Medulla oblongata (tissue), 1 donor: ENCODE measurements around the gene WNT3A.

ENCODE experiments used
- DNase-seq: peaks from one replicate; pipeline ENCODE4 v3.0.0-alpha.2; 2015; ENCODE audit errors: extremely low spot score

The WNT3A gene

GRCh38 chr1:228084325-228084724 is 77.5 kb downstream of the WNT3A start:
- peak; percentile 57 for DNase-seq

DNA sequence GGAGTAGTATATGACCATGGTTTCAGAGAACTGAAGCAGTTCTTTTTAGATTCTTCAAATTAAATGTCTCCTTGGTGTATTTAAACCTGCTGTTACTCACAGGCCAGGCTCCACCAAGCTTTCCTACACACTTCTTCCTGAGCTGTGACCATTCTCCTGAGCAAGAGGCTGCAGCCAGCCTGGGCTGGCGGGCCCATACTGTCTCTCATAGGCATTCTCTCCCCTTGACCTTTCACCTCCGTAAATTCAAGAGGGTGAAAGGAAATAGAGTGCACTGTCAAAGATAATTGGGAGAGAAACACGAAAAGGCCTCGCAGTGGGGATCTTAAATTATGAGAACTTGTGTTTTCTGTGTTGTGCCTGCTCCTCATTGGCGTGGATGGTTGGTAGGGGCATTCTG is 78.0 kb downstream of the WNT3A start:
- no peak for DNase-seq

DNA sequence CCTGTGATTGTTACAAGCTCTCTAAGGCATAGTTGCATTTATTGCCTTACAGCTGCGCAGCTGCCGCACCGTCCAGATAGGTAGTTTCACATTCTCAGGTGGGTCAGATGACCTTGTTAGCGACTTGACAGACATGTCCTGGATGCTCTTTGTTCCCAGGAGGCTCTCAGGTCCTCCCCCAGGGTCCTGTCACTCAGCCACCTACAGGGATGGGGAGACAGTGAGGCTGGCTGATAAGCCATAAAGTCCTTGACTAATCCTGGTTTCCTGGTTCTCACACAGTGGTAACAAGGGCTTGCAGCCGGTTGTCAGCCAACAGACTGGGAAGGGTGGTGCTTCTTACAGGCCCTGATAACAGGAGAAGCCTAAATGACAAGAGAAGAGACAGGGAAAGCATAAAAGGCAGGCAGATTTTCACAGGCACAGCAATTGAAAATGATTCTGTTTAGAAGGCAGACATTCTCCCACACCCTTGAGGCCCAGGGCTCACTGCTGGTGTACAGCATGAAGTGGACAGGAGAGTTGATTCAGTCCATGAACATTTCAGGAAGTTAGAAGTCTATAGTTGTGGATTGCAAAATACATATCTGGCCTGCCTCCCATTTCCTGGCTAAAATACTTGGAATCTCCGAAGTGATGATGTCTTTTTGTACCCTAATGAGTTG is 78.6 kb downstream of the WNT3A start:
- no peak for DNase-seq

DNA sequence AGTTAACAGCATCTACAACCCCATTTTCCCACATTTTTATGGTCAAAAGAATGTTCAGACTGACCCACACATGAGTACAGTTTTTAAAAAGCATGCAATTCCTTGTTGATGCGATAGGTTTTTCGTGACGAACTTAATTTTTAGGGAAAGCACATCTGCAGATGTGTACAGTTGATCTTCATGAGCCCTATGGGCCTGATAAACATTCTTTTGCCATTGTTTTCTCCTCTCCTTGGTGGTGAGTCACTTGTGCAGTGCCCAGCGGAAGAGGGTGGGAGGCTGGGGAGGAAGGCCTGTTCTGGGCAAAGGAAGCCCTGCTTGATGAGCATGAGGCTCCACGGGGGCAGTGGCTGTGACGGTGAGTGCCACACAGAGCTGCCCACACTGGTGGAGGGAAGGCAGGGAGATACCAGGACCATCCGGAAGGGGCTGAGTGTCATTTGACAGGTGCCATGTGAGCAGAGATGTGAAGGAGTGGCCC is 81.0 kb downstream of the WNT3A start:
- no peak for DNase-seq

- no peak for DNase-seq
Observed at GRCh38 chr1:228088586-228089498, 82.0 kb downstream of the WNT3A start.

DNA sequence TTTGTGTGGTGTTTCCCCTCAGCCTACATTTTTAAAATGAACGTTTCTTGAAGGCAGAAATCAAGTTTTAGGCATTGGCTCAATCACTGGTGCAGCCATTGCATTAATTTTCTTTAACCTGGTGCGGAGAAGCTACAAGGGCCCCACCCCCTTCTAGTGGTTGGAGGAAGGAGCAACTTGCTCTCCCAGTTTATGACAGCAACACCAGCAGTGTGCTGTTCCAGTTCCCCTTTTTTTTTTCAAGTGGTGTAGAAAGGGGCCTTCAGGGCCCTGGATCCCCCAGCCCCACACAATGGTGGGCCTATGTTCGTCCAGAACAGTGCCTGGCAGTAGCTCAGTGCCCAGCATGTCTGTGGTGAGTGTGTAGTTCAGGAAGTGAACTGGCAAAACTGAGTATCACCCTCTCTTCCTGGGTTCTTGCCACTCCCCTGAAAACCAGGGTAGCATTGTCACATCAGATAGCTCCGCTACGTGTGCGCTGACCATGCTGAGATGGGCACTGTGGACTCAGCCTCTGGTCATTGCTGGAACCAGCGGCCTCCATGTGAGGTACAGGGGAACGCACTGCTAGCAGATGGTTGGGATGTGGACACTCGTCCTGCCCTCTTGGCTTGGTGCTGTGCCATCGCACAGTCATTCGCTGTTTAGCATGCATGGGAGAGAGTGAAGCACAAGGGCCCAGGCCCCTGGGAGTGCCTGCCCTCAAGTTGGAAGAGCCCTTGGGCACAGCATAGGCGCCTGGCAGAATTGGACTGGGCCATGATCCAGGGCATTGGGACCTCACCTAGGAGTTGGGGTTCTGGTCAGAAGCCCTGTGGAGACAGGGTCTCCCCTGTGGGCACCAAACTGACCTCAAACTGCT is 83.0 kb downstream of the WNT3A start:
- DNase-seq, result no peak

GRCh38 chr1:228090613-228091081 is 83.8 kb downstream of the WNT3A start:
- peak; percentile 40 for DNase-seq

GRCh38 chr1:228091084-228091483 is 84.3 kb downstream of the WNT3A start:
- no peak for DNase-seq

DNA sequence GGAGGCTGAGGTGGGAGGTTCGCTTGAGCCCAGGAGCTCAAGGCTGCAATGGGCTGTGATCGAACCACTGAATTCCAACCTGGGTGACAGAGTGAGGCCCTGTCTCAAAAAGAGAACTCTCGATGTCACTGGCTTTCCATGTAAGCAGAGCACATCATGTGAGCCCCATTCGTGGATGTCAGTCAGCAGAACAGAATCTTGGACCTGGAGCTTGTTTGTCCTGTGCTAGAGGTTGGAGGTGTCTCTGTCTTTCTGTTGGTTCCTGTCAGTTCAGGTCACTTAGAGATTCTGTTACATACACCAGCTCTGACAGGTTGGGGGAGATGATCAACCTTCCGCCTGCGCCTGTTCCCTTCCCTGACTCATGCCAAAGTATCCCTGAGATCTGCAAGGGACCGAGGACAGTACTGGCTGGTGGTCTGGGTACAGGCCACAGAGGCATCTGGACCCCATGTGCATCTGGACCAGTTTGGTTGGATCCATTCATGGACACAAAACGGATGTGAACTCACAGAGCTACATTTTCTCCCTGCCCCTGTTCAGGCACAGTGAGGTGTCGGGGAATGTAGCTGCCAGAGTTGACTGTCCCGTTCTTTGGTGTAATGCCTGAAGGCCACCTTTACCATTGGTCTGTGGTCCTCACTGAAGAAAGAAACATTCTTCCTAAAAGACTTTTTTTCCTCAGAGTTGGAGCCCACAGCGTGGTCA is 85.7 kb downstream of the WNT3A start:
- DNase-seq, result no peak

DNA sequence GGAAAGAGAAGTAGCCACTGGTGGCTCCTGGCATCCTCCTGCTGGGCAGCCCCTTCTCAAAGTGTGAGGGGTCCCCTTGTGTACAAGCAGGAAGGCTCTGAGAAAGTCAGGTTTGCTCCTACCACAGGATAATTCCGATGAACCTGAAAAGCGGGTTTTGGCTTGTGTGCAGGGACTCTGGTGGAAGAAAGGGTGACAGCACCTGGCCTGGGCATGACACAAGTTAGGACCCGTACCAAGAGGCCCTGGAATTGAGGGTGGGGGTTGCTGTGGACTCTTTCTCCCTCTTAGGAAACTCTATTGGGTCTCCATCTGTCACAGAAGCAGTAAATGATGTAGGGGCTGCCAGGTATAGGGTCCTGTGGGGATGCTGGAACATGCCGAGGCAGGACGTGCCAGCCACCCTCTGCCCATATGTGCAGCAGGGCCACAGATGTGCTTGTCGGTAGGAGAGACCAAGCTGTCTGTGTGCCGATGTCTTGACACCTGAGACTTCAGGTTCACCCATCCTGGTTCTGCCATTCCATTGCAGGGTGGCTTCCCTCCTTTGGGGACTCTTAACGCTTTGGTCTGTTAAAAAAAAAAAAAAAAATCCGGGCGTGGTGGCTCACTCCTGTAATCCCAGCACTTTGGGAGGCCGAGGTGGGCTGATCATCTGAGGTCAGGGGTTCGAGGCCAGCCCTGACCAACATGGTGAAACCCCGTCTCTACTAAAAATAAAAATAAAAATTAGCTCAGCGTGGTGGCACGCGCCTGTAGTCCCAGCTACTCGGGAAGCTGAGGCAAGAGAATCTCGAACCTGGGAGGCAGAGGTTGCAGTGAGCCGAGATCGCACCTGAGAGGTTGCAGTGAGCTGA is 86.5 kb downstream of the WNT3A start:
- DNase-seq, result no peak

GRCh38 chr1:228094432-228095016 is 87.7 kb downstream of the WNT3A start:
- DNase-seq, result no peak

DNA sequence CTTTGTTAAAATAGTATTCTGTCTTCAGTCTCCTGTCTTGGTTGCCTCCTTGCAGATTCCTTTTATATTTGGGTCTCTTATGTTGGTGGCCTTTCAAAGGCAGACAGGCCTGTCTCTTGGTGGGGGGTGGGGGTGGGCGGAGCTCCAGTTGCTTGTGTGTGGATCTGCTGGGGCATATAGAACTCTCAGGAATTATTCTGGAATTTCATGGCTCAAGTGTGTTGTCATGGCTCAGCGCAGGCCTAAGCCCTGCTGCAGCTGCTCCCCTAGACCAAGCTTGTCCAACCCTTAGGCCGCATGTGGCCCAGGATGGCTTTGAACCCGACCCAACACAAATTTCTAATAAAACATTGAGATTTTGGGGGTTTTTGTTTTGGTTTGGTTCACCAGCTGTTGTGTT is 88.4 kb downstream of the WNT3A start:
- no peak for DNase-seq

- no peak for DNase-seq
Observed at GRCh38 chr1:228095938-228096337, 89.1 kb downstream of the WNT3A start.

DNA sequence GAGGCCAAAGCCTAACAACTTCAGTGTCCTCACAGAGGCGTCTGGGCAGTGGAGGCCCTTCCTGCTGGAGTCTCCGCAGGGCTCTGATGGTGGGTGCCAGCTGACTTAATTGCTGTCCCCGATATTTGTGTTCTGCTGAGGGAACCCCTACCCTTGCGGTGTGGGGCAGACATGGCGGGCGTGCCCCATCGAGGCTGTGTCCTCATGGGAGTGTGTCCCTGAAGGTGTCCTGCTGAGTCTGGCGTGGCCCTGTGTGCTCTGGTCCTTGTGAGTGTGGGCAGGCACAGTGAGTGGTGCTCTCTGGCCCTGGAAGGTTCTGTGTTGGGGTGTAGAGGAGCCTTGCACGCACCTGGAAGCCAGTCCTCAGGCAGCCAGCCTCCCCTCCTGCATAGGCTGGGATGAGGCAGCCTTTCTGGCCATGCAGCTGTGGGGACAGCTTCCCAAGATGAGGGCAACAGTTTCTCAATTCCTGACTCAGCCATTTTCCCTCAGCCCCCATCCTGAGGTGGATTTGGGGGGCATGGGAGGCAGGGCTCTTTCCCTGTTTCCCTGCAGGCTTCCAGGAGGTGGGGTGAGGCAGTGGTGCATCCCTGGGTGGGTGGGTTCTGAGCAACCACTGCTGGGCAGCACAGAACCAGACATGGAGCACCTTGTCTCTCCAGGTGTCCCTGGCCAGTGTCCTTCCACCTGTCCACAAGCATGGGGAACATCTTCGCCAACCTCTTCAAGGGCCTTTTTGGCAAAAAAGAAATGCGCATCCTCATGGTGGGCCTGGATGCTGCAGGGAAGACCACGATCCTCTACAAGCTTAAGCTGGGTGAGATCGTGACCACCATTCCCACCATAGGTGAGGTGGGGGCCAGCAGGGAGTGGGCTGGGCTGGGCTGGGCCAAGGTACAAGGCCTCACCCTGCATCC is 89.9 kb downstream of the WNT3A start:
- no peak for DNase-seq

DNA sequence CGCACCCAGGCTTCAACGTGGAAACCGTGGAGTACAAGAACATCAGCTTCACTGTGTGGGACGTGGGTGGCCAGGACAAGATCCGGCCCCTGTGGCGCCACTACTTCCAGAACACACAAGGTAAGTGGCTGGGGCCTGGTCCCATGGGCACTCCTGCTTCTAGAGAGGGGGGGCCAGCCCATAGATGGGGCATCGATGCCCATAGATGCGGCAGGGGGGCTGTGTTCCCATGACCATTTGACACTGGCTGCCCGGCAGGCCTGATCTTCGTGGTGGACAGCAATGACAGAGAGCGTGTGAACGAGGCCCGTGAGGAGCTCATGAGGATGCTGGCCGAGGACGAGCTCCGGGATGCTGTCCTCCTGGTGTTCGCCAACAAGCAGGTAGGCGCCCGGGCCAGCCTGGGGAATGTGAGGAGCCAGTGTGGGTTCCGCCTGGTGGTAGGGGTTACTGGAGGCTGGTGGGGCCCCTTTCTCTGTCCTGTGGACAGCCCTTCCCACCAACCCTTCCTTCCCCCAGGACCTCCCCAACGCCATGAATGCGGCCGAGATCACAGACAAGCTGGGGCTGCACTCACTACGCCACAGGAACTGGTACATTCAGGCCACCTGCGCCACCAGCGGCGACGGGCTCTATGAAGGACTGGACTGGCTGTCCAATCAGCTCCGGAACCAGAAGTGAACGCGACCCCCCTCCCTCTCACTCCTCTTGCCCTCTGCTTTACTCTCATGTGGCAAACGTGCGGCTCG is 90.7 kb downstream of the WNT3A start:
- no peak for DNase-seq

DNA sequence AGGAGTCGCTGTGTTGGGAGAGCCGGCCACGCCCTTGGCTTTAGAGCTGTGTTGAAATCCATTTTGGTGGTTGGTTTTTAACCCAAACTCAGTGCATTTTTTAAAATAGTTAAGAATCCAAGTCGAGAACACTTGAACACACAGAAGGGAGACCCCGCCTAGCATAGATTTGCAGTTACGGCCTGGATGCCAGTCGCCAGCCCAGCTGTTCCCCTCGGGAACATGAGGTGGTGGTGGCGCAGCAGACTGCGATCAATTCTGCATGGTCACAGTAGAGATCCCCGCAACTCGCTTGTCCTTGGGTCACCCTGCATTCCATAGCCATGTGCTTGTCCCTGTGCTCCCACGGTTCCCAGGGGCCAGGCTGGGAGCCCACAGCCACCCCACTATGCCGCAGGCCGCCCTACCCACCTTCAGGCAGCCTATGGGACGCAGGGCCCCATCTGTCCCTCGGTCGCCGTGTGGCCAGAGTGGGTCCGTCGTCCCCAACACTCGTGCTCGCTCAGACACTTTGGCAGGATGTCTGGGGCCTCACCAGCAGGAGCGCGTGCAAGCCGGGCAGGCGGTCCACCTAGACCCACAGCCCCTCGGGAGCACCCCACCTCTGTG is 91.6 kb downstream of the WNT3A start:
- DNase-seq, result no peak

GRCh38 chr1:228099331-228099732 is 92.5 kb downstream of the WNT3A start:
- no peak for DNase-seq
